Prostate gland (tissue), 2 donors: ENCODE data around the gene PTRH1.

Experiments used
- CTCF ChIP-seq, 4 experiments: fragments of 200-600 bp in 2 of 4; fragments of 450-650 bp in 2 of 4; sonication (generic) in 2 of 4; IDR thresholded peaks; 1 replicate in 3 of 4; 2 replicates in 1 of 4; pipeline ENCODE4 v1.5.1; 2016 to 2019; ENCODE audit warnings: antibody characterized with exemption in 4 of 4, mild to moderate bottlenecking in 2 of 4, moderate library complexity in 2 of 4
- POLR2A ChIP-seq: fragments of 450-650 bp; IDR thresholded peaks from one replicate; pipeline ENCODE4 v1.6.1; 2016; ENCODE audit warnings: antibody characterized with exemption, mild to moderate bottlenecking
- POLR2AphosphoS5 ChIP-seq: sonication (generic); formaldehyde crosslinking; IDR thresholded peaks from one replicate; pipeline ENCODE4 v1.6.1; 2017; ENCODE audit warnings: antibody characterized with exemption

GRCh38 chr9:127758843-127759242 lies 43.4 kb upstream of the PTRH1 start:
- TF ChIP-seq CTCF (IDR thresholded peaks at IDR 0.05) (no peak), POLR2AphosphoS5 (no peak), POLR2A (no peak)
